CD8-positive, alpha-beta memory T cell (primary cell): ENCODE results near the gene PABPN1L. TPM values are rescaled to one million over a fixed set of nuclear protein-coding genes. Genes with fewer than 3 reads are reported as not detected.

Experiments used
- polyA plus RNA-seq: library from polyadenylated mRNA; unstranded; fragments of 300-500 nt; fragmentation: Illumina TruSeq; gene quantifications from one replicate; pipeline ENCODE4 v1.2.3, GENCODE V29; 2021
- total RNA-seq, 2 experiments: library from RNA; stranded (reverse); gene quantifications; one replicate each; pipeline ENCODE4 v1.2.3, GENCODE V29; 2021

PABPN1L gene
- total and polyA plus RNA-seq, 3 experiments from 2014 or later: not detected

Other genes with a start within 250 kb of the PABPN1L start
- gene IL17C, start 228.1 kb downstream of the PABPN1L start, total RNA-seq: under 1 TPM in 1 of 2 experiments, not detected in 1; 0.22 TPM
- gene IL17C, start 228.1 kb downstream of the PABPN1L start, polyA plus RNA-seq: not detected
- gene CYBA, start 215.6 kb downstream of the PABPN1L start, total RNA-seq: 100 to 1,000 TPM; 208 to 237 TPM
- gene CYBA, start 215.6 kb downstream of the PABPN1L start, polyA plus RNA-seq: 1,129 TPM
- gene MVD, start 203.6 kb downstream of the PABPN1L start, total RNA-seq: 10 to 100 TPM; 58.0 to 59.7 TPM
- 25.6 TPM for gene MVD, start 203.6 kb downstream of the PABPN1L start, polyA plus RNA-seq
- 1 to 10 TPM; 2.2 to 2.8 TPM for gene SNAI3, start 180.2 kb downstream of the PABPN1L start, total RNA-seq
- gene SNAI3, start 180.2 kb downstream of the PABPN1L start, polyA plus RNA-seq: 13.5 TPM
- gene RNF166, start 160.3 kb downstream of the PABPN1L start, total RNA-seq: 10 to 100 TPM; 51.7 to 56.2 TPM
- 122 TPM for gene RNF166, start 160.3 kb downstream of the PABPN1L start, polyA plus RNA-seq
- 10 to 100 TPM; 68.6 to 69.0 TPM for gene CTU2, start 160.2 kb downstream of the PABPN1L start, total RNA-seq
- gene CTU2, start 160.2 kb downstream of the PABPN1L start, polyA plus RNA-seq: 21.6 TPM
- 100 to 1,000 TPM; 215 to 230 TPM for gene PIEZO1, start 81.4 kb downstream of the PABPN1L start, total RNA-seq
- gene PIEZO1, start 81.4 kb downstream of the PABPN1L start, polyA plus RNA-seq: 58.4 TPM
- 100 to 1,000 TPM in 1 of 2 experiments, 10 to 100 TPM in 1; 97.6 to 106 TPM for gene CDT1, start 62.9 kb downstream of the PABPN1L start, total RNA-seq
- gene CDT1, start 62.9 kb downstream of the PABPN1L start, polyA plus RNA-seq: 0.26 TPM
- 100 to 1,000 TPM; 338 to 348 TPM for gene APRT, start 54.7 kb downstream of the PABPN1L start, total RNA-seq
- 490 TPM for gene APRT, start 54.7 kb downstream of the PABPN1L start, polyA plus RNA-seq
- 10 to 100 TPM; 19.2 to 22.5 TPM for gene GALNS, start 9.7 kb downstream of the PABPN1L start, total RNA-seq
- gene GALNS, start 9.7 kb downstream of the PABPN1L start, polyA plus RNA-seq: 13.0 TPM
- 100 to 1,000 TPM in 1 of 2 experiments, 10 to 100 TPM in 1; 90.0 to 104 TPM for gene TRAPPC2L, start 9.5 kb downstream of the PABPN1L start, total RNA-seq
- gene TRAPPC2L, start 9.5 kb downstream of the PABPN1L start, polyA plus RNA-seq: 106 TPM
- under 1 TPM in 1 of 2 experiments, not detected in 1; 0.22 TPM for gene CBFA2T3, start 110.5 kb upstream of the PABPN1L start, total RNA-seq
- gene CBFA2T3, start 110.5 kb upstream of the PABPN1L start, polyA plus RNA-seq: not detected
- gene ACSF3, start 227.2 kb upstream of the PABPN1L start, total RNA-seq: 10 to 100 TPM; 43.6 to 43.9 TPM
- gene ACSF3, start 227.2 kb upstream of the PABPN1L start, polyA plus RNA-seq: 35.5 TPM